T-helper 1 cell (primary cell): ENCODE results near the gene PICK1.

Experiments
- DNase-seq, 5 donors: peaks; one replicate each; pipeline ENCODE4 v3.0.0-alpha.2; 2012 to 2020

PICK1 gene

GRCh38 chr22:38089474-38089851 is 32.3 kb downstream of the PICK1 start:
- no peak for DNase-seq

- DNase-seq = no peak
These were observed 39.9 kb downstream of the PICK1 start for GRCh38 chr22:38097058-38097457.

- no peak for DNase-seq
These were observed 40.6 kb downstream of the PICK1 start for GRCh38 chr22:38097557-38098409.

- no peak for DNase-seq
These were observed 41.4 kb downstream of the PICK1 start for GRCh38 chr22:38098410-38099249.

- DNase-seq = no peak
These were observed 46.4 kb downstream of the PICK1 start for GRCh38 chr22:38103641-38104040.

- DNase-seq = no peak
These were observed 46.9 kb downstream of the PICK1 start for GRCh38 chr22:38104084-38104483.

- DNase-seq = peak in 1 of 5 donors; percentile 8
These were observed 49.8 kb downstream of the PICK1 start for GRCh38 chr22:38106814-38107578.

GRCh38 chr22:38107692-38108515 is 50.7 kb downstream of the PICK1 start:
- no peak for DNase-seq

- DNase-seq = peak in 1 of 5 donors; percentile 14
These were observed 51.5 kb downstream of the PICK1 start for GRCh38 chr22:38108561-38109319.

GRCh38 chr22:38109371-38110001 is 52.3 kb downstream of the PICK1 start:
- DNase-seq = peak in 2 of 5 donors; percentile 7 to 17

GRCh38 chr22:38110008-38110862 is 53.0 kb downstream of the PICK1 start, which contains the start of gene BAIAP2L2:
BAIAP2L2 (minus strand) TSS chr22:38110684; CDS start chr22:38110525, 159 bp downstream.
- DNase-seq = peak in 1 of 5 donors; percentile 14

GRCh38 chr22:38110863-38111852 is 54.0 kb downstream of the PICK1 start:
- no peak for DNase-seq

GRCh38 chr22:38111925-38112355 is 54.7 kb downstream of the PICK1 start:
- no peak for DNase-seq

- DNase-seq = no peak
These were observed 55.2 kb downstream of the PICK1 start for GRCh38 chr22:38112381-38112780.

- DNase-seq = peak; percentile 41 to 65 (median 58)
These were observed 57.5 kb downstream of the PICK1 start for GRCh38 chr22:38114484-38115398.

GRCh38 chr22:38115423-38116205 is 58.4 kb downstream of the PICK1 start:
- DNase-seq = no peak
